HCT116 (cell line): ENCODE measurements around the gene LRRFIP2. TPM values are rescaled to one million over a fixed set of nuclear protein-coding genes. Genes with fewer than 3 reads are reported as not detected.
"Not testable (repeated sequence)": the region's sequence is repeated elsewhere in the genome, so short reads cannot be mapped to it uniquely, and the experiment has no call there.

Experiments
- ATAC-seq: fragments of 200-7000 bp; cut with Tn5 transposase; 2 replicates; pipeline ENCODE4 v1.9.1; 2020; ENCODE audit warnings: mild to moderate bottlenecking, moderate library complexity
- BruUV-seq: library from RNA; stranded (reverse); fragments of 400-500 nt; replicated peaks from 2 replicates; lab custom pipeline; 2021; lab: Mats Ljungman, UMichigan
- CTCF ChIA-PET: fragments of 300-600 bp; sonication (Branson Sonifier 250); formaldehyde crosslinking; loops from one replicate; lab custom pipeline; 2021; ENCODE audit warnings: antibody characterized with exemption; lab: Charles Lee
- POLR2A ChIA-PET: fragments of 300-600, 350-600 bp; sonication (Branson Sonifier 250); formaldehyde crosslinking; loops from one replicate; lab custom pipeline; 2021; ENCODE audit warnings: antibody characterized with exemption; lab: Charles Lee
- RAD21 ChIA-PET, 2 experiments: fragments of 300-600 bp; sonication (Branson Sonifier 250); formaldehyde crosslinking; loops; one replicate each; lab custom pipeline; 2023; ENCODE audit warnings: low total read pairs in 2 of 2; ENCODE audit not compliant: uncharacterized antibody in 2 of 2, unreplicated experiment in 2 of 2, low non-redundant PET in 1 of 2; lab: Charles Lee
- DNase-seq: peaks from one replicate; pipeline ENCODE4 v3.0.0-alpha.2; 2010; ENCODE audit warnings: low read depth, low spot score
- H2AFZ ChIP-seq: fragments of 200-600 bp; shearing (Covaris generic), sonication (generic); 2 replicates; pipeline ENCODE4 v1.6.1; 2017; ENCODE audit warnings: low read depth, mixed run types, mixed read lengths, antibody characterized with exemption, low read length; ENCODE audit not compliant: poor library complexity, severe bottlenecking
- H3K27ac ChIP-seq: 2 replicates; pipeline ENCODE4 v1.5.1; 2012; ENCODE audit warnings: low read depth, low read length
- H3K27me3 ChIP-seq: fragments of 200-600 bp; sonication (generic); 2 replicates; pipeline ENCODE4 v1.6.1; 2016; ENCODE audit warnings: mixed run types, low read length, mixed read lengths; ENCODE audit not compliant: insufficient read depth
- H3K36me3 ChIP-seq, 2 experiments: fragments of 200-500 bp in 1 of 2; fragments of 200-600 bp in 1 of 2; sonication (Bioruptor generic) in 1 of 2; sonication (generic) in 1 of 2; 2 replicates each; pipeline versions ENCODE4 v1.5.1 to v1.6.1; 2014 to 2016; ENCODE audit warnings: low read length in 2 of 2, inconsistent platforms in 1 of 2, mixed read lengths in 1 of 2, mixed run types in 1 of 2; ENCODE audit not compliant: insufficient read depth in 2 of 2, control insufficient read depth in 1 of 2
- H3K4me1 ChIP-seq, 2 experiments: fragments of 200-600 bp in 1 of 2; sonication (generic) in 1 of 2; 2 replicates each; pipeline versions ENCODE4 v1.5.1 to v1.6.1; 2012 to 2017; ENCODE audit warnings: low read length in 2 of 2, inconsistent platforms in 1 of 2, mild to moderate bottlenecking in 1 of 2, mixed read lengths in 1 of 2, mixed run types in 1 of 2, moderate library complexity in 1 of 2; ENCODE audit not compliant: insufficient read depth in 2 of 2, control insufficient read depth in 1 of 2
- H3K4me2 ChIP-seq: fragments of 200-600 bp; sonication (generic); 2 replicates; pipeline ENCODE4 v1.6.1; 2017; ENCODE audit warnings: mixed run types, low read length, mixed read lengths
- H3K4me3 ChIP-seq, 2 experiments: fragments of 200-600 bp in 1 of 2; sonication (generic) in 1 of 2; replicated peaks in 1 of 2; 2 replicates each; pipeline ENCODE4 v1.5.1; 2011 to 2016; ENCODE audit warnings: low read length in 2 of 2, control low read depth in 1 of 2, low read depth in 1 of 2, mild to moderate bottlenecking in 1 of 2, mixed read lengths in 1 of 2, mixed run types in 1 of 2
- H3K79me2 ChIP-seq: fragments of 200-600 bp; sonication (generic); 2 replicates; pipeline ENCODE4 v1.6.1; 2017; ENCODE audit warnings: mild to moderate bottlenecking, mixed run types, low read length, moderate library complexity, mixed read lengths; ENCODE audit not compliant: insufficient read depth
- H3K9ac ChIP-seq: fragments of 200-600 bp; sonication (generic); 2 replicates; pipeline ENCODE4 v1.6.1; 2016; ENCODE audit warnings: low read length, mixed read lengths
- H3K9me2 ChIP-seq: fragments of 200-600 bp; sonication (generic), shearing (Covaris generic); 2 replicates; pipeline ENCODE4 v1.6.1; 2017; ENCODE audit warnings: mixed run types, mild to moderate bottlenecking, moderate library complexity; ENCODE audit not compliant: insufficient read depth
- H3K9me3 ChIP-seq, 2 experiments: fragments of 200-500 bp in 1 of 2; fragments of 200-600 bp in 1 of 2; sonication (Bioruptor generic) in 1 of 2; sonication (generic) in 1 of 2; 2 replicates each; pipeline ENCODE4 v1.6.1; 2014 to 2017; ENCODE audit warnings: low read length in 2 of 2, mixed read lengths in 2 of 2, inconsistent platforms in 1 of 2, low read depth in 1 of 2, mild to moderate bottlenecking in 1 of 2, mixed run types in 1 of 2, moderate library complexity in 1 of 2; ENCODE audit not compliant: control insufficient read depth in 1 of 2, insufficient read depth in 1 of 2
- H4K20me1 ChIP-seq: fragments of 200-600 bp; sonication (generic), shearing (Covaris generic); 2 replicates; pipeline ENCODE4 v1.6.1; 2017; ENCODE audit warnings: mixed run types, mild to moderate bottlenecking, moderate library complexity; ENCODE audit not compliant: insufficient read depth
- ATF3 ChIP-seq: IDR thresholded peaks from 2 replicates; pipeline ENCODE4 v1.6.1; 2012
- CEBPB ChIP-seq: IDR thresholded peaks from 2 replicates; pipeline ENCODE4 v1.6.1; 2012; ENCODE audit warnings: low read depth
- CTCF ChIP-seq, 3 experiments: fragments of 200-600 bp in 1 of 3; sonication (generic) in 1 of 3; IDR thresholded peaks in 2 of 3; conservative IDR thresholded peaks in 1 of 3; 2 replicates each; pipeline ENCODE4 v1.5.1; 2012 to 2017; ENCODE audit warnings: low read depth in 2 of 3, low read length in 2 of 3, antibody characterized with exemption in 1 of 3, borderline replicate concordance in 1 of 3, control low read depth in 1 of 3, mild to moderate bottlenecking in 1 of 3, mixed read lengths in 1 of 3, mixed run types in 1 of 3, moderate library complexity in 1 of 3; ENCODE audit not compliant: insufficient read depth in 1 of 3
- ELF1 ChIP-seq: IDR thresholded peaks from 2 replicates; pipeline ENCODE4 v1.6.1; 2012; ENCODE audit warnings: low read depth, borderline replicate concordance
- EZH2 ChIP-seq: fragments of 200-600 bp; sonication (generic); IDR thresholded peaks from 2 replicates; pipeline ENCODE4 v1.6.1; 2017; ENCODE audit warnings: antibody characterized with exemption, mixed run types
- FOSL1 ChIP-seq: IDR thresholded peaks from 2 replicates; pipeline ENCODE4 v1.6.1; 2012; ENCODE audit warnings: low read depth
- JUND ChIP-seq: IDR thresholded peaks from 2 replicates; pipeline ENCODE4 v1.6.1; 2012
- MAX ChIP-seq: IDR thresholded peaks from 2 replicates; pipeline ENCODE4 v1.6.1; 2012
- POLR2A ChIP-seq: IDR thresholded peaks from 2 replicates; pipeline ENCODE4 v1.7.0; 2011; ENCODE audit warnings: borderline replicate concordance; ENCODE audit not compliant: insufficient read depth, insufficient read length; ENCODE audit errors: extremely low read depth
- RAD21 ChIP-seq: IDR thresholded peaks from 2 replicates; pipeline ENCODE4 v1.6.1; 2012; ENCODE audit warnings: low read depth, mild to moderate bottlenecking
- SIN3A ChIP-seq: IDR thresholded peaks from 2 replicates; pipeline ENCODE4 v1.6.1; 2012; ENCODE audit warnings: low read depth
- SRF ChIP-seq: IDR thresholded peaks from 2 replicates; pipeline ENCODE4 v1.6.1; 2012; ENCODE audit warnings: low read depth
- TCF7L2 ChIP-seq: IDR thresholded peaks from 2 replicates; pipeline ENCODE4 v1.7.0; 2011; ENCODE audit warnings: borderline replicate concordance, inconsistent platforms; ENCODE audit not compliant: insufficient read depth, insufficient read length; ENCODE audit errors: extremely low read depth
- YY1 ChIP-seq: IDR thresholded peaks from 2 replicates; pipeline ENCODE4 v1.6.1; 2011; ENCODE audit warnings: low read length, low read depth, moderate library complexity, mild to moderate bottlenecking; ENCODE audit not compliant: insufficient replicate concordance; ENCODE audit errors: extremely low read depth
- ZBTB33 ChIP-seq: IDR thresholded peaks from 2 replicates; pipeline ENCODE4 v1.6.1; 2011; ENCODE audit warnings: mild to moderate bottlenecking, low read length, moderate library complexity; ENCODE audit not compliant: insufficient replicate concordance; ENCODE audit errors: extremely low read depth
- ZFX ChIP-seq: fragments of 450-650 bp; IDR thresholded peaks from 2 replicates; pipeline ENCODE4 v1.6.1; 2017
- ZNF274 ChIP-seq: fragments of 200-500 bp; sonication (Bioruptor generic); IDR thresholded peaks from 2 replicates; pipeline ENCODE4 v1.6.1; 2014; ENCODE audit warnings: mild to moderate bottlenecking, low read depth, low read length, inconsistent platforms
- intact Hi-C: fragments of 100-400 bp; cut with micrococcal nuclease; formaldehyde crosslinking; loops from 2 replicates; pipeline ENCODE4 v1.10.0; 2022
- total RNA-seq: library from RNA; stranded (reverse); gene quantifications from one replicate; pipeline ENCODE4 v1.2.1, GENCODE V29; 2021; ENCODE audit not compliant: unreplicated experiment

LRRFIP2 gene
- total RNA-seq, 1 experiment from 2014 or later = 27.0 TPM

GRCh38 chr3:37222542-37222941 lies 48.2 kb upstream of the LRRFIP2 start:
- H2AFZ ChIP-seq, intact Hi-C loops, CTCF ChIA-PET, H3K9ac ChIP-seq, H3K27me3 ChIP-seq, H4K20me1 ChIP-seq, H3K9me3 ChIP-seq, H3K79me2 ChIP-seq, H3K27ac ChIP-seq, ATAC-seq, H3K36me3 ChIP-seq, H3K9me2 ChIP-seq, RAD21 ChIA-PET, H3K4me3 ChIP-seq, BruUV-seq, DNase-seq, POLR2A ChIA-PET: not testable (repeated sequence)
- Histone ChIP-seq H3K4me1 (peaks cover 26 to 34% of the 10 kb centered on the region in 2 experiments), H3K4me2 (peak overlapping the region; percentile 43)

- ChIA-PET RAD21 (no interaction called here), CTCF (interaction anchor here (0.7 kb wide), 1 partner anchor 263 kb away, joined by 3 read pairs; no protein-coding TSS in a partner anchor), POLR2A (interaction anchor here (1.2 kb wide), 1 partner anchor 228 kb away, joined by 4 read pairs; the partner anchor contains the start of genes EPM2AIP1 and MLH1)
- Histone ChIP-seq H4K20me1 (0 out of 2 replicates have a peak, but pooled peaks cover 2% of the 10 kb centered on the region), H2AFZ (peak overlapping the region; percentile 77), H3K36me3 (no peaks in the 10 kb centered on the region), H3K4me1 (peaks cover 26 to 34% of the 10 kb centered on the region in 2 experiments), H3K9ac (0 out of 2 replicates have a peak overlapping the region, but pooled peaks have one; percentile 22), H3K4me2 (peak overlapping the region; percentile 60), H3K79me2 (no peaks in the 10 kb centered on the region), H3K4me3 (no peak overlapping the region), H3K27me3 (peaks cover 3% of the 10 kb centered on the region; the same call in 1 of the 2 replicates), H3K9me3 (no peaks in the 10 kb centered on the region), H3K9me2 (no peaks in the 10 kb centered on the region), H3K27ac (peak overlapping the region; percentile 24; the same call in 1 of the 2 replicates)
- BruUV-seq = no TSS peak
- peak; percentile 80 for DNase-seq
- ATAC-seq = peak; percentile 93
- intact Hi-C loops = no loop called here
- no peak for TF ChIP-seq CTCF (IDR thresholded peaks at IDR 0.05 in 2 of 3, conservative IDR thresholded peaks at IDR 0.05 in 1 of 3; ENCODE audit: borderline replicate concordance in 1 of 3, insufficient read depth in 1 of 3, low read depth in 2 of 3, low read length in 2 of 3)
- TF ChIP-seq YY1 = peak; percentile 27
- peak; percentile 20 for TF ChIP-seq POLR2A
- no peak for TF ChIP-seq ELF1
- TF ChIP-seq ATF3 = no peak
- no peak for TF ChIP-seq RAD21
- TF ChIP-seq ZBTB33 = no peak
- TF ChIP-seq JUND = peak; percentile 73
- peak; percentile 13; the same call in 1 of the 2 replicates for TF ChIP-seq SRF
- TF ChIP-seq SIN3A = no peak
- TF ChIP-seq ZNF274 = no peak
- TF ChIP-seq FOSL1 = peak; percentile 76
- TF ChIP-seq MAX = no peak
- no peak for TF ChIP-seq ZFX
- TF ChIP-seq EZH2 = no peak
- peak; percentile 33; the same call in 1 of the 2 replicates for TF ChIP-seq CEBPB
- no peak for TF ChIP-seq TCF7L2
Observed at GRCh38 chr3:37221407-37221806, 47.0 kb upstream of the LRRFIP2 start.
